IMR-90 (cell line): ENCODE data around the gene OTP. TPM values are rescaled to one million over a fixed set of nuclear protein-coding genes. Genes with fewer than 3 reads are reported as not detected.

Experiments used
- ATAC-seq: fragments of 200-7000 bp; cut with Tn5 transposase; 2 replicates; pipeline ENCODE4 v1.9.1; 2020; ENCODE audit warnings: low read depth, mild to moderate bottlenecking, moderate library complexity
- BruUV-seq: library from RNA; stranded (reverse); fragments of 400-500 nt; replicated peaks from 2 replicates; lab custom pipeline; 2021; lab: Mats Ljungman, UMichigan
- CTCF ChIA-PET: fragments of 300-600 bp; formaldehyde crosslinking; extraction: SDS; loops from one replicate; lab custom pipeline; 2021; ENCODE audit warnings: antibody characterized with exemption; lab: Yijun Ruan, JAX
- POLR2A ChIA-PET: fragments of 300-600 bp; sonication (Branson Sonifier 250); formaldehyde crosslinking; loops from one replicate; lab custom pipeline; 2022; ENCODE audit warnings: antibody characterized with exemption; ENCODE audit not compliant: unreplicated experiment; lab: Charles Lee
- DNase-seq: peaks from one replicate; pipeline ENCODE4 v3.0.0; 2013
- H2AFZ ChIP-seq: replicated peaks from 2 replicates; pipeline ENCODE3; 2013; ENCODE audit warnings: low read length, mild to moderate bottlenecking; ENCODE audit not compliant: poor library complexity
- H2AK5ac ChIP-seq: 2 replicates; pipeline ENCODE4 v1.6.1; 2013; ENCODE audit warnings: low read depth, low read length, inconsistent platforms
- H2AK9ac ChIP-seq: replicated peaks from 2 replicates; pipeline ENCODE3; 2013; ENCODE audit warnings: mild to moderate bottlenecking, low read depth, low read length, moderate library complexity; ENCODE audit not compliant: poor library complexity
- H2BK120ac ChIP-seq: 2 replicates; pipeline ENCODE4 v1.6.1; 2013; ENCODE audit warnings: low read depth, low read length, inconsistent platforms
- H2BK15ac ChIP-seq: 3 replicates; pipeline ENCODE4 v1.6.1; 2013; ENCODE audit warnings: low read depth, low read length, inconsistent platforms
- H2BK20ac ChIP-seq: 2 replicates; pipeline ENCODE4 v1.6.1; 2013; ENCODE audit warnings: low read depth, mild to moderate bottlenecking, inconsistent platforms, low read length, moderate library complexity
- H2BK5ac ChIP-seq: 2 replicates; pipeline ENCODE4 v1.6.1; 2013; ENCODE audit warnings: mild to moderate bottlenecking, low read depth, low read length, inconsistent platforms; ENCODE audit not compliant: poor library complexity, severe bottlenecking
- H3K14ac ChIP-seq: replicated peaks from 2 replicates; pipeline ENCODE4 v1.6.1; 2013; ENCODE audit warnings: low read depth, low read length, inconsistent platforms
- H3K18ac ChIP-seq: 2 replicates; pipeline ENCODE4 v1.6.1; 2013; ENCODE audit warnings: low read depth, low read length, control low read depth
- H3K23ac ChIP-seq: 2 replicates; pipeline ENCODE4 v1.6.1; 2013; ENCODE audit warnings: low read depth, low read length, inconsistent platforms
- H3K27ac ChIP-seq: 2 replicates; pipeline ENCODE4 v1.5.1; 2013; ENCODE audit warnings: mild to moderate bottlenecking, control low read depth, low read length; ENCODE audit not compliant: insufficient read depth
- H3K27me3 ChIP-seq: 2 replicates; pipeline ENCODE4 v1.6.1; 2013; ENCODE audit warnings: low read length; ENCODE audit not compliant: control insufficient read depth, insufficient read depth
- H3K36me3 ChIP-seq: 2 replicates; pipeline ENCODE4 v1.6.1; 2013; ENCODE audit warnings: low read length, mixed read lengths; ENCODE audit not compliant: control insufficient read depth, insufficient read depth
- H3K4ac ChIP-seq: 2 replicates; pipeline ENCODE4 v1.6.1; 2013; ENCODE audit warnings: low read depth, low read length, inconsistent platforms
- H3K4me1 ChIP-seq: 2 replicates; pipeline ENCODE4 v1.6.1; 2013; ENCODE audit warnings: low read length, mixed read lengths; ENCODE audit not compliant: control insufficient read depth, insufficient read depth
- H3K4me2 ChIP-seq: 2 replicates; pipeline ENCODE4 v1.6.1; 2013; ENCODE audit warnings: low read depth, mild to moderate bottlenecking, control low read depth, low read length, moderate library complexity
- H3K4me3 ChIP-seq: 2 replicates; pipeline ENCODE4 v1.5.1; 2013; ENCODE audit warnings: low read depth, mild to moderate bottlenecking, control low read depth, low read length, moderate library complexity; ENCODE audit not compliant: insufficient read depth
- H3K56ac ChIP-seq: 2 replicates; pipeline ENCODE4 v1.6.1; 2013; ENCODE audit warnings: low read length, inconsistent platforms; ENCODE audit not compliant: insufficient read depth; ENCODE audit errors: extremely low read depth
- H3K79me1 ChIP-seq, 2 experiments: 2 replicates each; pipeline ENCODE4 v1.6.1; 2013; ENCODE audit warnings: low read length in 2 of 2, inconsistent platforms in 1 of 2, low read depth in 1 of 2
- H3K9ac ChIP-seq: 2 replicates; pipeline ENCODE4 v1.6.1; 2013; ENCODE audit warnings: low read depth, low read length, control low read depth
- H3K9me1 ChIP-seq: 2 replicates; pipeline ENCODE4 v1.6.1; 2013; ENCODE audit warnings: low read length, inconsistent platforms; ENCODE audit not compliant: insufficient read depth
- H3K9me3 ChIP-seq: 2 replicates; pipeline ENCODE4 v1.6.1; 2013; ENCODE audit warnings: low read length; ENCODE audit not compliant: control insufficient read depth, insufficient read depth
- H4K20me1 ChIP-seq: 2 replicates; pipeline ENCODE4 v1.6.1; 2013; ENCODE audit warnings: low read length, inconsistent platforms; ENCODE audit not compliant: insufficient read depth
- H4K5ac ChIP-seq: 2 replicates; pipeline ENCODE4 v1.6.1; 2013; ENCODE audit warnings: mild to moderate bottlenecking, low read depth, low read length, control low read depth
- H4K8ac ChIP-seq, 2 experiments: 2 replicates each; pipeline ENCODE4 v1.6.1; 2013; ENCODE audit warnings: low read depth in 2 of 2, low read length in 2 of 2, control low read depth in 1 of 2, inconsistent platforms in 1 of 2
- H4K91ac ChIP-seq: 2 replicates; pipeline ENCODE4 v1.6.1; 2013; ENCODE audit warnings: low read depth, low read length, inconsistent platforms; ENCODE audit not compliant: insufficient read depth
- MXI1 ChIP-seq: IDR thresholded peaks from 2 replicates; pipeline ENCODE4 v1.6.1; 2012; ENCODE audit warnings: low read depth, mild to moderate bottlenecking, low read length, moderate library complexity, borderline replicate concordance
- NFE2L2 ChIP-seq: fragments of 150-350 bp; IDR thresholded peaks from 2 replicates; pipeline ENCODE4 v1.6.1; 2016; ENCODE audit warnings: low read depth, mild to moderate bottlenecking, low read length
- SMC3 ChIP-seq: fragments of 150-350 bp; IDR thresholded peaks from 2 replicates; pipeline ENCODE4 v1.6.1; 2016; ENCODE audit warnings: low read depth, mild to moderate bottlenecking, antibody characterized with exemption, low read length, moderate library complexity
- USF2 ChIP-seq: fragments of 150-350 bp; IDR thresholded peaks from 2 replicates; pipeline ENCODE4 v1.6.1; 2017; ENCODE audit warnings: mild to moderate bottlenecking, antibody characterized with exemption, low read length, low read depth
- WGBS, 2 experiments: methylation state at CpG; one replicate each; pipeline versions ENCODE4 v1.1.5 to v1.1.7; 2013; ENCODE audit warnings: missing lambda C conversion rate in 2 of 2; ENCODE audit not compliant: insufficient read length in 1 of 2; ENCODE audit errors: extremely low coverage in 2 of 2; 5-methylcytosine and 5-hydroxymethylcytosine counted together
- dilution Hi-C: fragments of 300-500 bp; cut with HindIII; formaldehyde crosslinking; loops from one replicate; pipeline ENCODE4 v1.14.3; 2018; ENCODE audit warnings: low sequenced_read_pairs; ENCODE audit not compliant: unreplicated experiment
- in situ Hi-C: fragments of 300-500 bp; cut with MboI; formaldehyde crosslinking; loops from 3 replicates; pipeline ENCODE4 v1.14.3; 2019; ENCODE audit warnings: low sequenced_read_pairs, inconsistent platforms, mixed read lengths
- intact Hi-C: fragments of 100-400 bp; cut with micrococcal nuclease; formaldehyde crosslinking; loops from 2 replicates; pipeline ENCODE4 v1.10.0; 2022
- polyA plus RNA-seq, 3 experiments: library from polyadenylated mRNA; depleted of rRNA; stranded (reverse); fragments of >200 nt; gene quantifications; 2 replicates each; pipeline ENCODE4 v1.2.3, GENCODE V29; 2012; ENCODE audit warnings: low replicate concordance in 1 of 3
- total RNA-seq: library from RNA; depleted of rRNA; stranded (reverse); fragments of >200 nt; gene quantifications from 2 replicates; pipeline ENCODE4 v1.2.3, GENCODE V29; 2012

Gene OTP
- total and polyA plus RNA-seq, 2 of the 4 experiments (the other 2 are of a cell fraction) = not detected

GRCh38 chr5:77636641-77637169 lies 1.8 kb downstream of the OTP start:
- ATAC-seq = no peak
- Histone ChIP-seq H3K4me1 (no peaks in the 10 kb centered on the region), H3K27ac (no peak overlapping the region), H3K4me3 (no peak overlapping the region), H3K36me3 (no peaks in the 10 kb centered on the region), H2AFZ (peak overlapping the region; percentile 33), H3K56ac (no peak overlapping the region), H2AK5ac (no peak overlapping the region), H3K27me3 (peaks cover 82% of the 10 kb centered on the region), H3K9me3 (peaks cover 23% of the 10 kb centered on the region), H2AK9ac (no peak overlapping the region), H2BK15ac (no peak overlapping the region), H4K91ac (no peak overlapping the region), H4K20me1 (peaks cover 11% of the 10 kb centered on the region; the same call in 1 of the 2 replicates), H4K8ac (no peak overlapping the region), H3K4me2 (no peak overlapping the region), H3K23ac (no peak overlapping the region), H2BK20ac (no peak overlapping the region), H2BK120ac (no peak overlapping the region), H4K5ac (no peak overlapping the region), H3K9ac (no peak overlapping the region), H3K9me1 (no peaks in the 10 kb centered on the region), H2BK5ac (no peak overlapping the region), H3K79me1 (no peaks in the 10 kb centered on the region), H3K14ac (no peak overlapping the region), H3K4ac (no peak overlapping the region), H3K18ac (no peak overlapping the region)
- intact Hi-C loops = loop anchor here (10.0 kb wide), 1 partner anchor 492 kb away; no protein-coding TSS in a partner anchor
- DNase-seq = no peak
- no peak for TF ChIP-seq MXI1
- no peak for TF ChIP-seq NFE2L2
- no peak for TF ChIP-seq SMC3
- TF ChIP-seq USF2 = no peak
- in situ Hi-C loops = no loop called here
- CTCF ChIA-PET = interaction anchor here (0.6 kb wide), 1 partner anchor 62 kb away, joined by 5 read pairs; no protein-coding TSS in a partner anchor
- WGBS, 2 experiments = no CpG with 5 or more reads among the region's 34 CpGs
- dilution Hi-C loops = no loop called here
- no TSS peak for BruUV-seq
- POLR2A ChIA-PET = no interaction called here
